ENCODE results near the gene TTC13. TPM values are rescaled to one million over a fixed set of nuclear protein-coding genes. Genes with fewer than 3 reads are reported as not detected.

Gene TTC13
- total RNA-seq, 1 donor from 2014 or later: 27.1 TPM

GRCh38 chr1:231021540-231022031 is 42.9 kb upstream of the TTC13 start:
- DNase-seq (ENCODE audit: low spot score): no peak
- no peak for TF ChIP-seq CTCF (IDR thresholded peaks at IDR 0.05)
- no peaks in the 10 kb centered on the region for H3K27me3 Mint-ChIP-seq (ENCODE audit: low read depth)

GRCh38 chr1:231020816-231021215 is 42.2 kb upstream of the TTC13 start:
- no peak for DNase-seq (ENCODE audit: low spot score)
- Mint-ChIP-seq H3K4me3 (ENCODE audit: unreplicated experiment) (no peak overlapping the region), H3K9me3 (ENCODE audit: low read depth) (no peaks in the 10 kb centered on the region), H3K27ac (ENCODE audit: unreplicated experiment) (no peak overlapping the region), H3K36me3 (ENCODE audit: low read depth) (peaks cover 8% of the 10 kb centered on the region), H3K27me3 (ENCODE audit: low read depth) (no peaks in the 10 kb centered on the region), H3K4me1 (ENCODE audit: low read depth) (peaks cover 11% of the 10 kb centered on the region)
- TF ChIP-seq CTCF (IDR thresholded peaks at IDR 0.05): no peak

More at GRCh38 chr1:231021540-231022031, 42.9 kb upstream of the TTC13 start:
- Mint-ChIP-seq H3K4me1 (ENCODE audit: low read depth) (peaks cover 7% of the 10 kb centered on the region), H3K4me3 (ENCODE audit: unreplicated experiment) (no peak overlapping the region), H3K27ac (ENCODE audit: unreplicated experiment) (no peak overlapping the region), H3K36me3 (ENCODE audit: low read depth) (peaks cover 8% of the 10 kb centered on the region), H3K9me3 (ENCODE audit: low read depth) (no peaks in the 10 kb centered on the region)

- no peaks in the 10 kb centered on the region for H3K27me3 Mint-ChIP-seq (ENCODE audit: low read depth)
- no peak overlapping the region for H3K27ac Mint-ChIP-seq (ENCODE audit: unreplicated experiment)
- no peaks in the 10 kb centered on the region for H3K9me3 Mint-ChIP-seq (ENCODE audit: low read depth)
- DNase-seq (ENCODE audit: low spot score): no peak
- peaks cover 11% of the 10 kb centered on the region for H3K4me1 Mint-ChIP-seq (ENCODE audit: low read depth)
- H3K36me3 Mint-ChIP-seq (ENCODE audit: low read depth): peaks cover 11% of the 10 kb centered on the region
- no peak overlapping the region for H3K4me3 Mint-ChIP-seq (ENCODE audit: unreplicated experiment)
- TF ChIP-seq CTCF (IDR thresholded peaks at IDR 0.05): no peak
Observed at GRCh38 chr1:231020139-231020601, 41.5 kb upstream of the TTC13 start.

GRCh38 chr1:231019711-231020110 is 41.0 kb upstream of the TTC13 start:
- Mint-ChIP-seq H3K27ac (ENCODE audit: unreplicated experiment) (no peak overlapping the region), H3K27me3 (ENCODE audit: low read depth) (no peaks in the 10 kb centered on the region), H3K36me3 (ENCODE audit: low read depth) (peaks cover 12% of the 10 kb centered on the region), H3K4me1 (ENCODE audit: low read depth) (peaks cover 11% of the 10 kb centered on the region), H3K9me3 (ENCODE audit: low read depth) (no peaks in the 10 kb centered on the region), H3K4me3 (ENCODE audit: unreplicated experiment) (no peak overlapping the region)
- no peak for DNase-seq (ENCODE audit: low spot score)
- TF ChIP-seq CTCF (IDR thresholded peaks at IDR 0.05): no peak

GRCh38 chr1:231016966-231017365 is 38.3 kb upstream of the TTC13 start:
- Mint-ChIP-seq H3K36me3 (ENCODE audit: low read depth) (peaks cover 14% of the 10 kb centered on the region), H3K27me3 (ENCODE audit: low read depth) (no peaks in the 10 kb centered on the region), H3K4me1 (ENCODE audit: low read depth) (peaks cover 11% of the 10 kb centered on the region), H3K27ac (ENCODE audit: unreplicated experiment) (peak overlapping the region; percentile 5), H3K9me3 (ENCODE audit: low read depth) (no peaks in the 10 kb centered on the region), H3K4me3 (ENCODE audit: unreplicated experiment) (no peak overlapping the region)
- no peak for TF ChIP-seq CTCF (IDR thresholded peaks at IDR 0.05)
- no peak for DNase-seq (ENCODE audit: low spot score)

All from chondrocyte (in vitro differentiated cells).